NCI-H2196 treated with DMSO at 0.1 percent for 48 hours (cell line): ENCODE data around the gene LEPROT.

Experiments used
- DNase-seq: peaks from one replicate; lab custom pipeline; 2025; ENCODE audit not compliant: unreplicated experiment; lab: John Stamatoyannopoulos, UW

Gene LEPROT

GRCh38 chr1:65412256-65412983 lies 8.0 kb upstream of the LEPROT start:
- no peak for DNase-seq

- DNase-seq: no peak
These were observed 7.5 kb upstream of the LEPROT start for GRCh38 chr1:65412984-65413375.

GRCh38 chr1:65414538-65414937 lies 5.9 kb upstream of the LEPROT start:
- DNase-seq: no peak

- no peak for DNase-seq
These were observed 3.7 kb upstream of the LEPROT start for GRCh38 chr1:65416767-65417166.

- no peak for DNase-seq
These were observed 2.7 kb upstream of the LEPROT start for GRCh38 chr1:65417729-65418128.

- DNase-seq: no peak
These were observed 1.8 kb upstream of the LEPROT start for GRCh38 chr1:65418522-65419185.

GRCh38 chr1:65419681-65420589 lies 533 bp upstream of the LEPROT start:
- peak; percentile 96 for DNase-seq

- DNase-seq: no peak
These were observed 1.0 kb downstream of the LEPROT start for GRCh38 chr1:65421351-65422025.

- DNase-seq: no peak
These were observed 2.1 kb downstream of the LEPROT start for GRCh38 chr1:65422241-65423203.

- no peak for DNase-seq
These were observed 3.6 kb downstream of the LEPROT start for GRCh38 chr1:65423884-65424572.

- DNase-seq: no peak
These were observed 4.1 kb downstream of the LEPROT start for GRCh38 chr1:65424573-65424889.

GRCh38 chr1:65425006-65425405 lies 4.5 kb downstream of the LEPROT start:
- no peak for DNase-seq

- no peak for DNase-seq
These were observed 5.2 kb downstream of the LEPROT start for GRCh38 chr1:65425697-65426096.

GRCh38 chr1:65429078-65429477 lies 8.6 kb downstream of the LEPROT start:
- DNase-seq: no peak

GRCh38 chr1:65429806-65430205 lies 9.3 kb downstream of the LEPROT start:
- DNase-seq: no peak

- no peak for DNase-seq
These were observed 10.7 kb downstream of the LEPROT start for GRCh38 chr1:65431111-65431705.

- DNase-seq: no peak
These were observed 12.4 kb downstream of the LEPROT start for GRCh38 chr1:65432918-65433317.

GRCh38 chr1:65434255-65434654 lies 13.8 kb downstream of the LEPROT start:
- no peak for DNase-seq

GRCh38 chr1:65434760-65435159 lies 14.3 kb downstream of the LEPROT start:
- DNase-seq: no peak
